SK-N-SH (cell line): ENCODE data around the gene WDTC1. TPM values are rescaled to one million over a fixed set of nuclear protein-coding genes. Genes with fewer than 3 reads are reported as not detected.

ENCODE experiments used
- CTCF ChIA-PET: fragments of 300-600, 350-600 bp; formaldehyde crosslinking; extraction: SDS; loops from one replicate; lab custom pipeline; 2021; lab: Yijun Ruan, JAX
- POLR2A ChIA-PET: fragments of 350-600 bp; sonication (Branson Sonifier 250); formaldehyde crosslinking; extraction: SDS; loops from one replicate; lab custom pipeline; 2020; ENCODE audit warnings: antibody characterized with exemption, inconsistent platforms; lab: Yijun Ruan, JAX
- DNase-seq: peaks from one replicate; pipeline ENCODE4 v3.0.0; 2012
- H2AFZ ChIP-seq: fragments of 200-600 bp; sonication (generic); 2 replicates; pipeline ENCODE4 v1.8.1; 2016; ENCODE audit warnings: antibody characterized with exemption, mild to moderate bottlenecking, low read depth
- H3F3A ChIP-seq: fragments of 200-600 bp; sonication (generic); replicated peaks from 2 replicates; pipeline ENCODE3; 2016; ENCODE audit warnings: antibody characterized with exemption, mild to moderate bottlenecking; ENCODE audit not compliant: insufficient read depth
- H3K27ac ChIP-seq, 2 experiments: fragments of 200-500 bp in 1 of 2; fragments of 200-600 bp in 1 of 2; sonication (Bioruptor generic) in 1 of 2; sonication (generic), shearing (Covaris generic) in 1 of 2; 2 replicates each; pipeline versions ENCODE4 v1.5.1 to v1.6.1; 2014 to 2016; ENCODE audit warnings: low read depth in 2 of 2, inconsistent platforms in 1 of 2, low read length in 1 of 2, mild to moderate bottlenecking in 1 of 2, mixed read lengths in 1 of 2
- H3K27me3 ChIP-seq: fragments of 200-600 bp; sonication (generic), shearing (Covaris generic); 2 replicates; pipeline ENCODE4 v1.6.1; 2016; ENCODE audit warnings: mixed run types; ENCODE audit not compliant: insufficient read depth
- H3K36me3 ChIP-seq, 2 experiments: fragments of 200-500 bp in 1 of 2; fragments of 200-600 bp in 1 of 2; sonication (Bioruptor generic) in 1 of 2; sonication (generic) in 1 of 2; replicated peaks in 1 of 2; 2 replicates each; pipeline versions ENCODE3 to v1.5.1; 2014 to 2016; ENCODE audit warnings: low read length in 1 of 2, mild to moderate bottlenecking in 1 of 2; ENCODE audit not compliant: insufficient read depth in 2 of 2, control insufficient read depth in 1 of 2
- H3K4me1 ChIP-seq, 2 experiments: fragments of 200-500 bp in 1 of 2; fragments of 200-600 bp in 1 of 2; sonication (Bioruptor generic) in 1 of 2; sonication (generic), shearing (Covaris generic) in 1 of 2; 2 replicates each; pipeline versions ENCODE4 v1.5.1 to v1.6.1; 2014 to 2016; ENCODE audit warnings: low read depth in 1 of 2, low read length in 1 of 2, mixed run types in 1 of 2; ENCODE audit not compliant: insufficient read depth in 2 of 2, control insufficient read depth in 1 of 2
- H3K4me2 ChIP-seq: fragments of 200-600 bp; sonication (generic), shearing (Covaris generic); 2 replicates; pipeline ENCODE4 v1.6.1; 2017; ENCODE audit warnings: mixed run types
- H3K4me3 ChIP-seq, 2 experiments: fragments of 200-500 bp in 1 of 2; fragments of 200-600 bp in 1 of 2; sonication (Bioruptor generic) in 1 of 2; sonication (generic), shearing (Covaris generic) in 1 of 2; 2 replicates each; pipeline versions ENCODE4 v1.5.1 to v1.8.1; 2014 to 2016; ENCODE audit warnings: low read depth in 2 of 2, inconsistent platforms in 1 of 2, low read length in 1 of 2, mild to moderate bottlenecking in 1 of 2, mixed read lengths in 1 of 2, moderate library complexity in 1 of 2
- H3K79me2 ChIP-seq: fragments of 200-600 bp; sonication (generic); 2 replicates; pipeline ENCODE4 v1.8.1; 2017; ENCODE audit warnings: mild to moderate bottlenecking; ENCODE audit not compliant: insufficient read depth
- H3K9ac ChIP-seq: fragments of 200-600 bp; sonication (generic); 2 replicates; pipeline ENCODE4 v1.6.1; 2017; ENCODE audit warnings: mixed run types
- H3K9me2 ChIP-seq: fragments of 200-600 bp; sonication (generic); 2 replicates; pipeline ENCODE4 v1.6.1; 2017; ENCODE audit warnings: mixed run types
- H3K9me3 ChIP-seq: fragments of 200-600 bp; sonication (generic); 2 replicates; pipeline ENCODE4 v1.6.1; 2017; ENCODE audit warnings: mixed run types, mild to moderate bottlenecking, moderate library complexity
- H4K20me1 ChIP-seq: fragments of 200-600 bp; sonication (generic); 2 replicates; pipeline ENCODE4 v1.6.1; 2017; ENCODE audit warnings: mild to moderate bottlenecking, mixed run types; ENCODE audit not compliant: insufficient read depth
- ELF1 ChIP-seq: IDR thresholded peaks from 2 replicates; pipeline ENCODE4 v1.4.0; 2012
- EZH2phosphoT487 ChIP-seq: fragments of 200-600 bp; sonication (generic); IDR thresholded peaks from 2 replicates; pipeline ENCODE4 v1.6.1; 2017; ENCODE audit warnings: low read depth, mixed run types, mild to moderate bottlenecking, antibody characterized with exemption, moderate library complexity, borderline replicate concordance
- FOXM1 ChIP-seq: IDR thresholded peaks from 2 replicates; pipeline ENCODE4 v1.4.0; 2012; ENCODE audit warnings: low read depth, mild to moderate bottlenecking
- GABPA ChIP-seq: IDR thresholded peaks from 2 replicates; pipeline ENCODE4 v1.4.0; 2012; ENCODE audit warnings: low read depth, mild to moderate bottlenecking
- GATA2 ChIP-seq: sonication (generic); formaldehyde crosslinking; IDR thresholded peaks from 2 replicates; pipeline ENCODE4 v1.5.0; 2020; ENCODE audit warnings: mild to moderate bottlenecking, missing genetic modification reagents
- JUND ChIP-seq: IDR thresholded peaks from 2 replicates; pipeline ENCODE4 v1.4.0; 2012
- MEF2A ChIP-seq: IDR thresholded peaks from 2 replicates; pipeline ENCODE4 v1.4.0; 2012; ENCODE audit warnings: low read depth, borderline replicate concordance
- MXI1 ChIP-seq: IDR thresholded peaks from 2 replicates; pipeline ENCODE4 v1.6.1; 2012; ENCODE audit warnings: mild to moderate bottlenecking, low read depth, low read length, improper control_type of control experiment
- NFIC ChIP-seq: IDR thresholded peaks from 2 replicates; pipeline ENCODE4 v1.4.0; 2012; ENCODE audit warnings: borderline replicate concordance
- NRF1 ChIP-seq: IDR thresholded peaks from 2 replicates; pipeline ENCODE4 v1.6.1; 2012; ENCODE audit warnings: low read depth, mild to moderate bottlenecking, low read length
- POLR2AphosphoS5 ChIP-seq: IDR thresholded peaks from 2 replicates; pipeline ENCODE4 v1.6.1; 2012; ENCODE audit warnings: low read depth, low read length
- RAD21 ChIP-seq: IDR thresholded peaks from 2 replicates; pipeline ENCODE4 v1.6.1; 2012; ENCODE audit warnings: mild to moderate bottlenecking, low read length
- RCOR1 ChIP-seq: fragments of 150-350 bp; IDR thresholded peaks from 2 replicates; pipeline ENCODE4 v1.6.1; 2017; ENCODE audit warnings: antibody characterized with exemption, low read length
- RFX5 ChIP-seq: IDR thresholded peaks from 2 replicates; pipeline ENCODE4 v1.6.1; 2012; ENCODE audit warnings: mild to moderate bottlenecking, improper control_type of control experiment, low read length
- RXRA ChIP-seq: IDR thresholded peaks from 2 replicates; pipeline ENCODE4 v1.4.0; 2012; ENCODE audit warnings: low read depth, mild to moderate bottlenecking, borderline replicate concordance
- SIN3A ChIP-seq: IDR thresholded peaks from 2 replicates; pipeline ENCODE4 v1.6.1; 2012; ENCODE audit warnings: low read depth, mild to moderate bottlenecking, low read length, moderate library complexity, borderline replicate concordance
- TAF1 ChIP-seq: IDR thresholded peaks from 2 replicates; pipeline ENCODE4 v1.6.1; 2012; ENCODE audit warnings: low read depth, mild to moderate bottlenecking, low read length, moderate library complexity, borderline replicate concordance
- TEAD4 ChIP-seq: IDR thresholded peaks from 2 replicates; pipeline ENCODE4 v1.4.0; 2012; ENCODE audit warnings: mild to moderate bottlenecking, borderline replicate concordance; ENCODE audit not compliant: insufficient read depth
- YY1 ChIP-seq: IDR thresholded peaks from 2 replicates; pipeline ENCODE4 v1.4.0; 2012; ENCODE audit warnings: low read depth, mild to moderate bottlenecking
- WGBS: methylation state at CpG from one replicate; pipeline ENCODE4 v1.1.6; 2017; ENCODE audit warnings: low lambda C conversion rate; 5-methylcytosine and 5-hydroxymethylcytosine counted together
- polyA plus RNA-seq, 3 experiments: library from polyadenylated mRNA; depleted of rRNA; stranded (reverse); fragments of >200 nt; gene quantifications; 2 replicates each; pipeline ENCODE4 v1.2.3, GENCODE V29; 2012
- TF ChIP-seq, protein P1 (sequence below): fragments of 150-350 bp; IDR thresholded peaks from 2 replicates; pipeline ENCODE4 v1.6.1; 2017; ENCODE audit warnings: antibody characterized with exemption, low read length, low read depth, borderline replicate concordance
- TF ChIP-seq, protein P2 (sequence below): IDR thresholded peaks from 2 replicates; pipeline ENCODE4 v1.6.1; 2012; ENCODE audit warnings: mild to moderate bottlenecking, low read depth, low read length, moderate library complexity
- TF ChIP-seq, protein P3 (sequence below): IDR thresholded peaks from 2 replicates; pipeline ENCODE4 v1.4.0; 2012; ENCODE audit warnings: low read depth, borderline replicate concordance
- TF ChIP-seq, protein P4 (sequence below): IDR thresholded peaks from 2 replicates; pipeline ENCODE4 v1.4.0; 2012; ENCODE audit warnings: low read depth

WDTC1 gene, protein sequence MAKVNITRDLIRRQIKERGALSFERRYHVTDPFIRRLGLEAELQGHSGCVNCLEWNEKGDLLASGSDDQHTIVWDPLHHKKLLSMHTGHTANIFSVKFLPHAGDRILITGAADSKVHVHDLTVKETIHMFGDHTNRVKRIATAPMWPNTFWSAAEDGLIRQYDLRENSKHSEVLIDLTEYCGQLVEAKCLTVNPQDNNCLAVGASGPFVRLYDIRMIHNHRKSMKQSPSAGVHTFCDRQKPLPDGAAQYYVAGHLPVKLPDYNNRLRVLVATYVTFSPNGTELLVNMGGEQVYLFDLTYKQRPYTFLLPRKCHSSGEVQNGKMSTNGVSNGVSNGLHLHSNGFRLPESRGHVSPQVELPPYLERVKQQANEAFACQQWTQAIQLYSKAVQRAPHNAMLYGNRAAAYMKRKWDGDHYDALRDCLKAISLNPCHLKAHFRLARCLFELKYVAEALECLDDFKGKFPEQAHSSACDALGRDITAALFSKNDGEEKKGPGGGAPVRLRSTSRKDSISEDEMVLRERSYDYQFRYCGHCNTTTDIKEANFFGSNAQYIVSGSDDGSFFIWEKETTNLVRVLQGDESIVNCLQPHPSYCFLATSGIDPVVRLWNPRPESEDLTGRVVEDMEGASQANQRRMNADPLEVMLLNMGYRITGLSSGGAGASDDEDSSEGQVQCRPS
- polyA plus RNA-seq (2012; rRNA removed), result 7.8 and 12.0 TPM in 2 replicates
- 5.7 and 8.8 TPM in 2 replicates for polyA plus RNA-seq (2012; cell fraction: cytosol; rRNA removed)
- 14.6 and 16.0 TPM in 2 replicates for polyA plus RNA-seq (2012; cell fraction: nucleus; rRNA removed)

DNA sequence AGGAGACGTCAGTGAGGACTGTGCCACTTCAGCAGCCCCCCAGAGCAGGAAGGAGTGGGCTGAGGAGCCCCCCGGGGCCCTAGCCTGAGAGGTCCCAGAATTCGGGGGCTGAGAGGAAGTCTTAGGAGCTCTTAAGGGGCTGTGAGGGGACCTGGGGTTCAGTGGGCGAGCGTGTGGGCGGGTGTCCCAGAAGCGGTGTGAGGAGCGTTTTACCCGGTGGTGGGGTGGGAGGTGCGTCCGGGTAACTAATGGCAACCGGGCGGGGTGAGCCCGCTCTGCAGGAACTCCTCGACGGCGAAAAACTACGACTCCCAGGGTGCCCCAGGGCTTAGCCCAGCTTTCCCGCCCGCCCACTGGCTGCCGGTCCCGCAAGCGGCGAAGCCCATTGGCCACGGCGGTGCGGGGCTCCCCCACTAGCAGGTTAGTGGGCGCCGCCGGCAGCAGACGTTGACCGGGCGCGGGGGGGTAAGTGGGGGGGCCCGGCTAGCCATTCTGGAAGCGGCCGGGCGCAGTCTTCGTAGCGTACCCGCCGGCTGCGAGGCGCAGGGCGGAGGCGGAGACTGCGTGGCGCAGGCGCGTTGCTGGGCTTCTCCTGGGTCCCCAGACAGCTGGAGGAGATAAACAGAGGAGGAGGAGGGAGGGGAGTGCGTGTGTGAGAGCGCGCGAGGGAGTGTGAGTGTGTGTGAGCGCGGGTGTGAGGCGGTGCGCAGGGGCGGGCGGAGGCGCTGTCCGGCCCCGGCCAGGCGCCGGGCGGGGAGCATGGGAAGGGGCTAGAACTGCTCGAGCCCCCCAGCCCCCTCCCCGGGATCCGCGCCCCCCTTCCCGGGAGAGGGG, at the start of gene WDTC1:
Gene WDTC1, plus strand, starts transcription at position 584 of the 834 bp plus-strand sequence. CDS start 26,423 bp downstream, outside the sequence.
- H3K9ac ChIP-seq, result peak within 1 kb of the TSS; percentile 56
- peaks cover 8 to 15% of the 10 kb centered on the region in 2 experiments; a peak in 3 of 4 replicates for H3K4me1 ChIP-seq
- no peaks in the 10 kb centered on the region for H3K27me3 ChIP-seq
- H3K9me2 ChIP-seq, result no peaks in the 10 kb centered on the region
- ChIA-PET POLR2A (interaction anchor here (0.6 kb wide), 1 partner anchor 79 kb away, joined by 3 read pairs; the partner anchor contains the start of gene SLC9A1), CTCF (interaction anchor here (0.7 to 1.5 kb wide), 3 partner anchors 50 to 218 kb away, joined by 3 read pairs; no protein-coding TSS in a partner anchor)
- peak within 1 kb of the TSS; percentile 99 for H2AFZ ChIP-seq
- peak; percentile 97 for DNase-seq
- WGBS, result 4% methylated on average over 33 of the region's 71 CpGs
- H3K79me2 ChIP-seq, result peaks cover 34% of the 10 kb centered on the region
- H3K9me3 ChIP-seq, result no peaks in the 10 kb centered on the region
- H3F3A ChIP-seq, result no peaks in the 10 kb centered on the region
- peak within 1 kb of the TSS; percentile 79 for H3K4me2 ChIP-seq
- peak within 1 kb of the TSS; percentile 63 to 70 for H3K4me3 ChIP-seq
- H3K36me3 ChIP-seq, result no peaks in the 10 kb centered on the region
- H4K20me1 ChIP-seq, result no peaks in the 10 kb centered on the region
- peak within 1 kb of the TSS; percentile 2 to 36; a peak in 2 of 4 replicates for H3K27ac ChIP-seq
- TF ChIP-seq YY1 (0 out of 2 replicates have a peak, but pooled peaks have one; percentile 34), TEAD4 (no peak), NFIC (no peak), RFX5 (no peak), JUND (no peak), NRF1 (peak; percentile 85), RAD21 (no peak), GATA2 (peak; percentile 45; the same call in 1 of the 2 replicates), MXI1 (peak; percentile 70; the same call in 1 of the 2 replicates), ELF1 (peak; percentile 44; the same call in 1 of the 2 replicates), TAF1 (0 out of 2 replicates have a peak, but pooled peaks have one; percentile 5), MEF2A (no peak), RCOR1 (no peak), POLR2AphosphoS5 (no peak), EZH2phosphoT487 (no peak), RXRA (no peak), FOXM1 (no peak), GABPA (peak; percentile 50; the same call in 1 of the 2 replicates), SIN3A (no peak; the same call in 1 of the 2 replicates)
- TF ChIP-seq, protein P1, sequence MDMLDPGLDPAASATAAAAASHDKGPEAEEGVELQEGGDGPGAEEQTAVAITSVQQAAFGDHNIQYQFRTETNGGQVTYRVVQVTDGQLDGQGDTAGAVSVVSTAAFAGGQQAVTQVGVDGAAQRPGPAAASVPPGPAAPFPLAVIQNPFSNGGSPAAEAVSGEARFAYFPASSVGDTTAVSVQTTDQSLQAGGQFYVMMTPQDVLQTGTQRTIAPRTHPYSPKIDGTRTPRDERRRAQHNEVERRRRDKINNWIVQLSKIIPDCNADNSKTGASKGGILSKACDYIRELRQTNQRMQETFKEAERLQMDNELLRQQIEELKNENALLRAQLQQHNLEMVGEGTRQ, result no peak
- TF ChIP-seq, protein P2, sequence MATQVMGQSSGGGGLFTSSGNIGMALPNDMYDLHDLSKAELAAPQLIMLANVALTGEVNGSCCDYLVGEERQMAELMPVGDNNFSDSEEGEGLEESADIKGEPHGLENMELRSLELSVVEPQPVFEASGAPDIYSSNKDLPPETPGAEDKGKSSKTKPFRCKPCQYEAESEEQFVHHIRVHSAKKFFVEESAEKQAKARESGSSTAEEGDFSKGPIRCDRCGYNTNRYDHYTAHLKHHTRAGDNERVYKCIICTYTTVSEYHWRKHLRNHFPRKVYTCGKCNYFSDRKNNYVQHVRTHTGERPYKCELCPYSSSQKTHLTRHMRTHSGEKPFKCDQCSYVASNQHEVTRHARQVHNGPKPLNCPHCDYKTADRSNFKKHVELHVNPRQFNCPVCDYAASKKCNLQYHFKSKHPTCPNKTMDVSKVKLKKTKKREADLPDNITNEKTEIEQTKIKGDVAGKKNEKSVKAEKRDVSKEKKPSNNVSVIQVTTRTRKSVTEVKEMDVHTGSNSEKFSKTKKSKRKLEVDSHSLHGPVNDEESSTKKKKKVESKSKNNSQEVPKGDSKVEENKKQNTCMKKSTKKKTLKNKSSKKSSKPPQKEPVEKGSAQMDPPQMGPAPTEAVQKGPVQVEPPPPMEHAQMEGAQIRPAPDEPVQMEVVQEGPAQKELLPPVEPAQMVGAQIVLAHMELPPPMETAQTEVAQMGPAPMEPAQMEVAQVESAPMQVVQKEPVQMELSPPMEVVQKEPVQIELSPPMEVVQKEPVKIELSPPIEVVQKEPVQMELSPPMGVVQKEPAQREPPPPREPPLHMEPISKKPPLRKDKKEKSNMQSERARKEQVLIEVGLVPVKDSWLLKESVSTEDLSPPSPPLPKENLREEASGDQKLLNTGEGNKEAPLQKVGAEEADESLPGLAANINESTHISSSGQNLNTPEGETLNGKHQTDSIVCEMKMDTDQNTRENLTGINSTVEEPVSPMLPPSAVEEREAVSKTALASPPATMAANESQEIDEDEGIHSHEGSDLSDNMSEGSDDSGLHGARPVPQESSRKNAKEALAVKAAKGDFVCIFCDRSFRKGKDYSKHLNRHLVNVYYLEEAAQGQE, result no peak
- TF ChIP-seq, protein P3, sequence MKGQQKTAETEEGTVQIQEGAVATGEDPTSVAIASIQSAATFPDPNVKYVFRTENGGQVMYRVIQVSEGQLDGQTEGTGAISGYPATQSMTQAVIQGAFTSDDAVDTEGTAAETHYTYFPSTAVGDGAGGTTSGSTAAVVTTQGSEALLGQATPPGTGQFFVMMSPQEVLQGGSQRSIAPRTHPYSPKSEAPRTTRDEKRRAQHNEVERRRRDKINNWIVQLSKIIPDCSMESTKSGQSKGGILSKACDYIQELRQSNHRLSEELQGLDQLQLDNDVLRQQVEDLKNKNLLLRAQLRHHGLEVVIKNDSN, result 0 out of 2 replicates have a peak, but pooled peaks have one; percentile 24
- TF ChIP-seq, protein P4, sequence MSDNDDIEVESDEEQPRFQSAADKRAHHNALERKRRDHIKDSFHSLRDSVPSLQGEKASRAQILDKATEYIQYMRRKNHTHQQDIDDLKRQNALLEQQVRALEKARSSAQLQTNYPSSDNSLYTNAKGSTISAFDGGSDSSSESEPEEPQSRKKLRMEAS, result peak; percentile 50; the same call in 1 of the 2 replicates
